GM23338 (cell line): ENCODE data around the gene ATR. TPM values are rescaled to one million over a fixed set of nuclear protein-coding genes. Genes with fewer than 3 reads are reported as not detected.

ENCODE experiments used
- ATAC-seq: fragments of 200-7000 bp; cut with Tn5 transposase; 3 replicates; pipeline ENCODE4 v1.9.1; 2020
- DNase-seq: peaks from one replicate; pipeline ENCODE4 v3.0.0-alpha.2; 2015; ENCODE audit warnings: low spot score
- H2AFZ ChIP-seq: fragments of 200-600 bp; sonication (generic); 2 replicates; pipeline ENCODE4 v1.8.0; 2016; ENCODE audit warnings: antibody characterized with exemption, mild to moderate bottlenecking, moderate library complexity
- H3F3A ChIP-seq: fragments of 200-600 bp; sonication (generic); replicated peaks from 2 replicates; pipeline ENCODE4 v1.8.0; 2017; ENCODE audit warnings: antibody characterized with exemption, mixed run types, low read depth
- H3K27ac ChIP-seq: fragments of 200-600 bp; sonication (generic); 2 replicates; pipeline ENCODE4 v1.6.1; 2016; ENCODE audit warnings: low read depth
- H3K27me3 ChIP-seq: fragments of 200-600 bp; sonication (generic); 2 replicates; pipeline ENCODE4 v1.8.0; 2016; ENCODE audit warnings: mild to moderate bottlenecking, mixed run types, moderate library complexity; ENCODE audit not compliant: insufficient read depth
- H3K36me3 ChIP-seq: fragments of 200-600 bp; sonication (generic); 2 replicates; pipeline ENCODE4 v1.8.0; 2016; ENCODE audit warnings: mild to moderate bottlenecking; ENCODE audit not compliant: insufficient read depth
- H3K4me1 ChIP-seq: fragments of 200-600 bp; sonication (generic); 2 replicates; pipeline ENCODE4 v1.8.0; 2016; ENCODE audit warnings: mild to moderate bottlenecking, moderate library complexity; ENCODE audit not compliant: insufficient read depth
- H3K4me2 ChIP-seq: fragments of 200-600 bp; sonication (generic); 2 replicates; pipeline ENCODE4 v1.7.1; 2017; ENCODE audit warnings: mixed run types
- H3K4me3 ChIP-seq: fragments of 200-600 bp; sonication (generic); 2 replicates; pipeline ENCODE4 v1.6.1; 2016; ENCODE audit warnings: mixed run types
- H3K79me2 ChIP-seq: fragments of 200-600 bp; sonication (generic); replicated peaks from 2 replicates; pipeline ENCODE4 v1.8.0; 2017; ENCODE audit warnings: mild to moderate bottlenecking; ENCODE audit not compliant: insufficient read depth
- H3K9me2 ChIP-seq: fragments of 200-600 bp; sonication (generic); 2 replicates; pipeline ENCODE4 v1.8.0; 2017; ENCODE audit not compliant: insufficient read depth
- H4K20me1 ChIP-seq: fragments of 200-600 bp; sonication (generic); replicated peaks from 2 replicates; pipeline ENCODE4 v1.8.0; 2017; ENCODE audit warnings: mild to moderate bottlenecking; ENCODE audit not compliant: insufficient read depth
- H3K27ac Mint-ChIP-seq: 2 replicates; pipeline ENCODE4 v1.8.0; 2020; ENCODE audit warnings: inconsistent platforms, mild to moderate bottlenecking, moderate library complexity, mixed read lengths
- H3K27me3 Mint-ChIP-seq: 3 replicates; pipeline ENCODE4 v1.8.0; 2022; ENCODE audit warnings: low read depth, mild to moderate bottlenecking, moderate library complexity, mixed read lengths, inconsistent platforms; ENCODE audit not compliant: insufficient read depth, poor library complexity
- H3K36me3 Mint-ChIP-seq: 3 replicates; pipeline ENCODE4 v1.8.0; 2021; ENCODE audit warnings: low read depth, mild to moderate bottlenecking, inconsistent platforms, moderate library complexity, mixed read lengths
- H3K4me1 Mint-ChIP-seq: 3 replicates; pipeline ENCODE4 v1.8.0; 2020; ENCODE audit warnings: mild to moderate bottlenecking, inconsistent platforms, mixed read lengths
- H3K4me3 Mint-ChIP-seq: 3 replicates; pipeline ENCODE4 v1.8.0; 2021; ENCODE audit warnings: moderate library complexity, mild to moderate bottlenecking, inconsistent platforms, mixed read lengths
- H3K9me3 Mint-ChIP-seq: 3 replicates; pipeline ENCODE4 v1.8.0; 2020; ENCODE audit warnings: moderate library complexity, mild to moderate bottlenecking, inconsistent platforms, mixed read lengths
- CREB1 ChIP-seq: fragments of 250-450 bp; sonication (Bioruptor Pico); IDR thresholded peaks from 2 replicates; pipeline ENCODE4 v1.5.0; 2020; ENCODE audit warnings: low read depth, mild to moderate bottlenecking, moderate library complexity
- EZH2 ChIP-seq: fragments of 200-600 bp; sonication (generic); IDR thresholded peaks from one replicate; pipeline ENCODE4 v1.8.0; 2017; ENCODE audit warnings: antibody characterized with exemption, mild to moderate bottlenecking, low read depth; ENCODE audit not compliant: unreplicated experiment
- EZH2phosphoT487 ChIP-seq: fragments of 200-600 bp; sonication (generic); IDR thresholded peaks from one replicate; pipeline ENCODE4 v1.8.1; 2018; ENCODE audit warnings: antibody characterized with exemption; ENCODE audit not compliant: unreplicated experiment
- JUNB ChIP-seq: IDR thresholded peaks from one replicate; pipeline ENCODE4 v1.6.1; 2016; ENCODE audit warnings: antibody characterized with exemption; ENCODE audit not compliant: unreplicated experiment
- NANOG ChIP-seq: IDR thresholded peaks from 2 replicates; pipeline ENCODE4 v1.6.1; 2016; ENCODE audit warnings: antibody characterized with exemption, borderline replicate concordance
- POLR2AphosphoS5 ChIP-seq: IDR thresholded peaks from 2 replicates; pipeline ENCODE4 v1.6.1; 2016; ENCODE audit warnings: antibody characterized with exemption, low read depth
- STAT1 ChIP-seq: IDR thresholded peaks from one replicate; pipeline ENCODE4 v1.6.1; 2016; ENCODE audit warnings: antibody characterized with exemption; ENCODE audit not compliant: unreplicated experiment
- ZNF114 ChIP-seq: fragments of 250-450 bp; sonication (Bioruptor Pico); IDR thresholded peaks from 2 replicates; pipeline ENCODE4 v1.5.0; 2020; ENCODE audit warnings: mild to moderate bottlenecking, moderate library complexity
- ZNF331 ChIP-seq: fragments of 250-450 bp; sonication (Bioruptor Pico); IDR thresholded peaks from 2 replicates; pipeline ENCODE4 v1.5.0; 2020; ENCODE audit warnings: low read depth, mild to moderate bottlenecking, moderate library complexity
- polyA plus RNA-seq: library from polyadenylated mRNA; unstranded; fragments of >200 nt; fragmentation: Nextera tagmentation; extraction: Ambion mirVana; gene quantifications from 2 replicates; pipeline ENCODE4 v1.2.1, GENCODE V29; 2016
- total RNA-seq: library from RNA; depleted of rRNA; stranded (reverse); fragments of >200 nt; shearing (Covaris generic); gene quantifications from 2 replicates; pipeline ENCODE4 v1.2.3, GENCODE V29; 2014
- TF ChIP-seq, protein P1 (sequence below): IDR thresholded peaks from one replicate; pipeline ENCODE4 v1.6.1; 2018; ENCODE audit warnings: antibody characterized with exemption; ENCODE audit not compliant: unreplicated experiment
- TF ChIP-seq, protein P2 (sequence below), 2 experiments: fragments of 200-600 bp in 1 of 2; sonication (generic) in 1 of 2; conservative IDR thresholded peaks; 2 replicates each; pipeline versions ENCODE4 v1.5.1 to v1.6.1; 2016 to 2017; ENCODE audit warnings: antibody characterized with exemption in 2 of 2, low read depth in 2 of 2, mild to moderate bottlenecking in 2 of 2, moderate library complexity in 1 of 2
- TF ChIP-seq, protein P3 (sequence below): fragments of 250-450 bp; sonication (Bioruptor Pico); IDR thresholded peaks from 2 replicates; pipeline ENCODE4 v1.5.0; 2020; ENCODE audit warnings: mild to moderate bottlenecking, moderate library complexity
- TF ChIP-seq, protein P4 (sequence below): IDR thresholded peaks from 2 replicates; pipeline ENCODE4 v1.6.1; 2016; ENCODE audit warnings: antibody characterized with exemption

ATR gene
- total and polyA plus RNA-seq, 2 experiments from 2014 or later = 29.7 to 39.1 TPM

DNA sequence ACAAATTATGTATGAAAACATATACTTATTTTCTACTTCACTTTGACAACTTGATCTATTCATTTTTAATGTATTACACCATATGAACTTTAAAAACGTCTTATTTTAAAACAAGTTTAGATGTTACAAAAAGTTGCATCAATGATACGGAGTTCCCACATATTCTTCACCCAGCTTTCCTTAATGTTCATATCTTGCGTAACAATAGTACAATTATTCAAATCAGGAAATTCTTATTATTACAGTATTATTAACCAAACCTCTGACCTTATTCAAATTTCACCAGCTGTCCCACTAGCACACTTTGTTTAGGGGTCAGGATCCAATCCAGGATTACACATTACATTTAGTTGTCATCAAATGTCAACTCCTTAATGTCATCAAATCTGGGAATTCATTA is 117.8 kb downstream of the ATR start:
- no peak for TF ChIP-seq JUNB
- TF ChIP-seq ZNF331 = no peak
- TF ChIP-seq EZH2 = no peak
- TF ChIP-seq ZNF114 (CRISPR knock-in tag) = no peak
- TF ChIP-seq, protein P1, sequence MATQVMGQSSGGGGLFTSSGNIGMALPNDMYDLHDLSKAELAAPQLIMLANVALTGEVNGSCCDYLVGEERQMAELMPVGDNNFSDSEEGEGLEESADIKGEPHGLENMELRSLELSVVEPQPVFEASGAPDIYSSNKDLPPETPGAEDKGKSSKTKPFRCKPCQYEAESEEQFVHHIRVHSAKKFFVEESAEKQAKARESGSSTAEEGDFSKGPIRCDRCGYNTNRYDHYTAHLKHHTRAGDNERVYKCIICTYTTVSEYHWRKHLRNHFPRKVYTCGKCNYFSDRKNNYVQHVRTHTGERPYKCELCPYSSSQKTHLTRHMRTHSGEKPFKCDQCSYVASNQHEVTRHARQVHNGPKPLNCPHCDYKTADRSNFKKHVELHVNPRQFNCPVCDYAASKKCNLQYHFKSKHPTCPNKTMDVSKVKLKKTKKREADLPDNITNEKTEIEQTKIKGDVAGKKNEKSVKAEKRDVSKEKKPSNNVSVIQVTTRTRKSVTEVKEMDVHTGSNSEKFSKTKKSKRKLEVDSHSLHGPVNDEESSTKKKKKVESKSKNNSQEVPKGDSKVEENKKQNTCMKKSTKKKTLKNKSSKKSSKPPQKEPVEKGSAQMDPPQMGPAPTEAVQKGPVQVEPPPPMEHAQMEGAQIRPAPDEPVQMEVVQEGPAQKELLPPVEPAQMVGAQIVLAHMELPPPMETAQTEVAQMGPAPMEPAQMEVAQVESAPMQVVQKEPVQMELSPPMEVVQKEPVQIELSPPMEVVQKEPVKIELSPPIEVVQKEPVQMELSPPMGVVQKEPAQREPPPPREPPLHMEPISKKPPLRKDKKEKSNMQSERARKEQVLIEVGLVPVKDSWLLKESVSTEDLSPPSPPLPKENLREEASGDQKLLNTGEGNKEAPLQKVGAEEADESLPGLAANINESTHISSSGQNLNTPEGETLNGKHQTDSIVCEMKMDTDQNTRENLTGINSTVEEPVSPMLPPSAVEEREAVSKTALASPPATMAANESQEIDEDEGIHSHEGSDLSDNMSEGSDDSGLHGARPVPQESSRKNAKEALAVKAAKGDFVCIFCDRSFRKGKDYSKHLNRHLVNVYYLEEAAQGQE = no peak
- TF ChIP-seq NANOG = no peak
- TF ChIP-seq, protein P2, sequence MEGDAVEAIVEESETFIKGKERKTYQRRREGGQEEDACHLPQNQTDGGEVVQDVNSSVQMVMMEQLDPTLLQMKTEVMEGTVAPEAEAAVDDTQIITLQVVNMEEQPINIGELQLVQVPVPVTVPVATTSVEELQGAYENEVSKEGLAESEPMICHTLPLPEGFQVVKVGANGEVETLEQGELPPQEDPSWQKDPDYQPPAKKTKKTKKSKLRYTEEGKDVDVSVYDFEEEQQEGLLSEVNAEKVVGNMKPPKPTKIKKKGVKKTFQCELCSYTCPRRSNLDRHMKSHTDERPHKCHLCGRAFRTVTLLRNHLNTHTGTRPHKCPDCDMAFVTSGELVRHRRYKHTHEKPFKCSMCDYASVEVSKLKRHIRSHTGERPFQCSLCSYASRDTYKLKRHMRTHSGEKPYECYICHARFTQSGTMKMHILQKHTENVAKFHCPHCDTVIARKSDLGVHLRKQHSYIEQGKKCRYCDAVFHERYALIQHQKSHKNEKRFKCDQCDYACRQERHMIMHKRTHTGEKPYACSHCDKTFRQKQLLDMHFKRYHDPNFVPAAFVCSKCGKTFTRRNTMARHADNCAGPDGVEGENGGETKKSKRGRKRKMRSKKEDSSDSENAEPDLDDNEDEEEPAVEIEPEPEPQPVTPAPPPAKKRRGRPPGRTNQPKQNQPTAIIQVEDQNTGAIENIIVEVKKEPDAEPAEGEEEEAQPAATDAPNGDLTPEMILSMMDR (conservative IDR thresholded peaks at IDR 0.05; ENCODE audit: low read depth in 2 of 2) = no peak
- TF ChIP-seq STAT1 = no peak
- no peak for TF ChIP-seq POLR2AphosphoS5
- no peak for TF ChIP-seq CREB1
- TF ChIP-seq, protein P3, sequence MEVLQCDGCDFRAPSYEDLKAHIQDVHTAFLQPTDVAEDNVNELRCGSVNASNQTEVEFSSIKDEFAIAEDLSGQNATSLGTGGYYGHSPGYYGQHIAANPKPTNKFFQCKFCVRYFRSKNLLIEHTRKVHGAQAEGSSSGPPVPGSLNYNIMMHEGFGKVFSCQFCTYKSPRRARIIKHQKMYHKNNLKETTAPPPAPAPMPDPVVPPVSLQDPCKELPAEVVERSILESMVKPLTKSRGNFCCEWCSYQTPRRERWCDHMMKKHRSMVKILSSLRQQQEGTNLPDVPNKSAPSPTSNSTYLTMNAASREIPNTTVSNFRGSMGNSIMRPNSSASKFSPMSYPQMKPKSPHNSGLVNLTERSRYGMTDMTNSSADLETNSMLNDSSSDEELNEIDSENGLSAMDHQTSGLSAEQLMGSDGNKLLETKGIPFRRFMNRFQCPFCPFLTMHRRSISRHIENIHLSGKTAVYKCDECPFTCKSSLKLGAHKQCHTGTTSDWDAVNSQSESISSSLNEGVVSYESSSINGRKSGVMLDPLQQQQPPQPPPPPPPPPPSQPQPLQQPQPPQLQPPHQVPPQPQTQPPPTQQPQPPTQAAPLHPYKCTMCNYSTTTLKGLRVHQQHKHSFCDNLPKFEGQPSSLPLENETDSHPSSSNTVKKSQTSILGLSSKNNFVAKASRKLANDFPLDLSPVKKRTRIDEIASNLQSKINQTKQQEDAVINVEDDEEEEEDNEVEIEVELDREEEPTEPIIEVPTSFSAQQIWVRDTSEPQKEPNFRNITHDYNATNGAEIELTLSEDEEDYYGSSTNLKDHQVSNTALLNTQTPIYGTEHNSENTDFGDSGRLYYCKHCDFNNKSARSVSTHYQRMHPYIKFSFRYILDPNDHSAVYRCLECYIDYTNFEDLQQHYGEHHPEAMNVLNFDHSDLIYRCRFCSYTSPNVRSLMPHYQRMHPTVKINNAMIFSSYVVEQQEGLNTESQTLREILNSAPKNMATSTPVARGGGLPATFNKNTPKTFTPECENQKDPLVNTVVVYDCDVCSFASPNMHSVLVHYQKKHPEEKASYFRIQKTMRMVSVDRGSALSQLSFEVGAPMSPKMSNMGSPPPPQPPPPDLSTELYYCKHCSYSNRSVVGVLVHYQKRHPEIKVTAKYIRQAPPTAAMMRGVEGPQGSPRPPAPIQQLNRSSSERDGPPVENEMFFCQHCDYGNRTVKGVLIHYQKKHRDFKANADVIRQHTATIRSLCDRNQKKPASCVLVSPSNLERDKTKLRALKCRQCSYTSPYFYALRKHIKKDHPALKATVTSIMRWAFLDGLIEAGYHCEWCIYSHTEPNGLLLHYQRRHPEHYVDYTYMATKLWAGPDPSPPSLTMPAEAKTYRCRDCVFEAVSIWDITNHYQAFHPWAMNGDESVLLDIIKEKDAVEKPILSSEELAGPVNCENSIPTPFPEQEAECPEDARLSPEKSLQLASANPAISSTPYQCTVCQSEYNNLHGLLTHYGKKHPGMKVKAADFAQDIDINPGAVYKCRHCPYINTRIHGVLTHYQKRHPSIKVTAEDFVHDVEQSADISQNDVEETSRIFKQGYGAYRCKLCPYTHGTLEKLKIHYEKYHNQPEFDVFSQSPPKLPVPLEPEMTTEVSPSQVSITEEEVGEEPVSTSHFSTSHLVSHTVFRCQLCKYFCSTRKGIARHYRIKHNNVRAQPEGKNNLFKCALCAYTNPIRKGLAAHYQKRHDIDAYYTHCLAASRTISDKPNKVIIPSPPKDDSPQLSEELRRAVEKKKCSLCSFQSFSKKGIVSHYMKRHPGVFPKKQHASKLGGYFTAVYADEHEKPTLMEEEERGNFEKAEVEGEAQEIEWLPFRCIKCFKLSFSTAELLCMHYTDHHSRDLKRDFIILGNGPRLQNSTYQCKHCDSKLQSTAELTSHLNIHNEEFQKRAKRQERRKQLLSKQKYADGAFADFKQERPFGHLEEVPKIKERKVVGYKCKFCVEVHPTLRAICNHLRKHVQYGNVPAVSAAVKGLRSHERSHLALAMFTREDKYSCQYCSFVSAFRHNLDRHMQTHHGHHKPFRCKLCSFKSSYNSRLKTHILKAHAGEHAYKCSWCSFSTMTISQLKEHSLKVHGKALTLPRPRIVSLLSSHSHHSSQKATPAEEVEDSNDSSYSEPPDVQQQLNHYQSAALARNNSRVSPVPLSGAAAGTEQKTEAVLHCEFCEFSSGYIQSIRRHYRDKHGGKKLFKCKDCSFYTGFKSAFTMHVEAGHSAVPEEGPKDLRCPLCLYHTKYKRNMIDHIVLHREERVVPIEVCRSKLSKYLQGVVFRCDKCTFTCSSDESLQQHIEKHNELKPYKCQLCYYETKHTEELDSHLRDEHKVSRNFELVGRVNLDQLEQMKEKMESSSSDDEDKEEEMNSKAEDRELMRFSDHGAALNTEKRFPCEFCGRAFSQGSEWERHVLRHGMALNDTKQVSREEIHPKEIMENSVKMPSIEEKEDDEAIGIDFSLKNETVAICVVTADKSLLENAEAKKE (CRISPR knock-in tag) = no peak
- TF ChIP-seq, protein P4, sequence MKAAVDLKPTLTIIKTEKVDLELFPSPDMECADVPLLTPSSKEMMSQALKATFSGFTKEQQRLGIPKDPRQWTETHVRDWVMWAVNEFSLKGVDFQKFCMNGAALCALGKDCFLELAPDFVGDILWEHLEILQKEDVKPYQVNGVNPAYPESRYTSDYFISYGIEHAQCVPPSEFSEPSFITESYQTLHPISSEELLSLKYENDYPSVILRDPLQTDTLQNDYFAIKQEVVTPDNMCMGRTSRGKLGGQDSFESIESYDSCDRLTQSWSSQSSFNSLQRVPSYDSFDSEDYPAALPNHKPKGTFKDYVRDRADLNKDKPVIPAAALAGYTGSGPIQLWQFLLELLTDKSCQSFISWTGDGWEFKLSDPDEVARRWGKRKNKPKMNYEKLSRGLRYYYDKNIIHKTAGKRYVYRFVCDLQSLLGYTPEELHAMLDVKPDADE = no peak
- no peak for TF ChIP-seq EZH2phosphoT487
- no peaks in the 10 kb centered on the region for H3K27me3 Mint-ChIP-seq
- H3K36me3 Mint-ChIP-seq = peaks cover 3% of the 10 kb centered on the region; the same call in 1 of the 3 replicates

More for the DNA sequence above, 117.8 kb downstream of the ATR start:
- Mint-ChIP-seq H3K9me3 (no peaks in the 10 kb centered on the region), H3K4me1 (no peaks in the 10 kb centered on the region), H3K4me3 (no peak overlapping the region), H3K27ac (no peak overlapping the region)
- no peak overlapping the region for H3K4me2 ChIP-seq
- no peaks in the 10 kb centered on the region for H3K4me1 ChIP-seq
- no peak for DNase-seq
- no peak overlapping the region for H3K4me3 ChIP-seq
- no peaks in the 10 kb centered on the region for H4K20me1 ChIP-seq
- no peak overlapping the region for H2AFZ ChIP-seq
- no peaks in the 10 kb centered on the region for H3K9me2 ChIP-seq
- no peaks in the 10 kb centered on the region for H3K27me3 ChIP-seq
- no peaks in the 10 kb centered on the region for H3F3A ChIP-seq
- H3K79me2 ChIP-seq = no peaks in the 10 kb centered on the region
- no peaks in the 10 kb centered on the region for H3K36me3 ChIP-seq
- H3K27ac ChIP-seq = no peak overlapping the region
- no peak for ATAC-seq
